ENCODE measurements around the gene C1QTNF9.

C1QTNF9 gene

DNA sequence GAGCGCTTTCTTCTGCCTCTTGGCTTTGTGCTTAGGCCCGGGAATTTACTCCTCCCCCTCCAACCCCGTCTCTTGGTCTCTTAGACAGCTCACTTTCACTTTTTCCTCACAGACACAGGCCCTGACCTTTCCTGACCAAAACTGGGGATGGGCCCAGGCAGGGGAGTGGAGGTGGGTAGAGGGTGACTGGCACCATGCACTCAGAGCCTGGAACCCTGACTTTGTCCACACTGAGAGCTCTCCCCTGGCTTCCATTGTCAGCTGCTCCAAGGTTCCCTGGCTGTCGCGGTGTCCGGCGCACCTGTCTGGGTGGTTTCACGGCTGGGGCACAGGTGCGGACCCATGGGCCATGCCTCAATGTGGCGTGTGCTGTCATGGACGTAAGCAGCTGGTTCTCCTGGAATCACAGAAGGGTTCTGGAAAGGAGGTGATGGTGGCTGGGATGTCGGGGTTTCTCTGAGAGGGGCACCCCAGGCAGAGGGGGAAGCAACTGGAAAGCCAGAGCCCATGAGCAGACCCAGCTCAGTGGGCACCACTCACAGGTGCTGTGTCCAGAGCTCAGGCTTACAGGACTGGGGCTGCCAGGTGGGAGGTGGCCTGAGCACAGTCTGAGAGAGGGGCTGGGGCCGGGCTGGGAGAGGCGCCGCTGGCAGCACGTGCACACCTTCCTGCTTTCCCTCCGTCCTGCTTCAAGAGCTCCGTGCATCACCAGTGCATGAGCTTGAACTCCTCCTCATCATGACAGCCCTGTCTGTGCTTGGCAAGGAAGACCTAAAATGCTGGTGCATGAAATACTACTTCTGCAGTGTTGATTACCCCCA is 28.0 kb upstream of the C1QTNF9 start:
- no peak overlapping the region for H3K4me3 ChIP-seq (ENCODE audit: low read depth, low read length)
- TF ChIP-seq CTCF (conservative IDR thresholded peaks at IDR 0.05; ENCODE audit: low read depth, low read length) = no peak
- no peak for DNase-seq (ENCODE audit: low read depth)

- H3K4me3 ChIP-seq (ENCODE audit: low read depth, low read length) = no peak overlapping the region
- no peak for DNase-seq (ENCODE audit: low read depth)
- TF ChIP-seq CTCF (conservative IDR thresholded peaks at IDR 0.05; ENCODE audit: low read depth, low read length) = no peak
Measured at GRCh38 chr13:24282256-24282655, 27.1 kb upstream of the C1QTNF9 start.

GRCh38 chr13:24284889-24285565 is 24.4 kb upstream of the C1QTNF9 start:
- no peak for TF ChIP-seq CTCF (conservative IDR thresholded peaks at IDR 0.05; ENCODE audit: low read depth, low read length)
- no peak for DNase-seq (ENCODE audit: low read depth)
- no peak overlapping the region for H3K4me3 ChIP-seq (ENCODE audit: low read depth, low read length)

DNA sequence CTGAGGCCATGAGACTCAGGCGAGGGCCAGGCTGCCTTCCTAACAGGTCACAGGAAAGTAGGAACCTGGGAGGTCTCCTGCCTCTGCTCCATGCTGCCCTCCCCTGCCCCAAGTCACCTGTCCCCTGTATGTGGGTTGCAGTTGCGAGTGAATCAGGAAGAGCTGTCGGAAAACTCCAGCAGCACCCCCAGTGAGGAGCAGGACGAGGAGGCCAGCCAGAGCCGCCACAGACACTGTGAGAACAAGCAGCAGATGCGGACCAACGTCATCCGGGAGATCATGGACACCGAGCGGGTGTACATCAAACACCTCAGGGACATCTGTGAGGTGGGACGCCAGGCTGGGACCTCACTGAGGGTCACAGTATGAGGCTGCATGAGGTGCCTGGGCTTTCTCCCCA is 22.8 kb upstream of the C1QTNF9 start:
- no peak overlapping the region for H3K4me3 ChIP-seq (ENCODE audit: low read depth, low read length)
- no peak for DNase-seq (ENCODE audit: low read depth)
- TF ChIP-seq CTCF (conservative IDR thresholded peaks at IDR 0.05; ENCODE audit: low read depth, low read length) = no peak

- no peak overlapping the region for H3K4me3 ChIP-seq (ENCODE audit: low read depth, low read length)
- no peak for TF ChIP-seq CTCF (conservative IDR thresholded peaks at IDR 0.05; ENCODE audit: low read depth, low read length)
- DNase-seq (ENCODE audit: low read depth) = no peak
Measured at GRCh38 chr13:24287748-24288287, 21.6 kb upstream of the C1QTNF9 start.

DNA sequence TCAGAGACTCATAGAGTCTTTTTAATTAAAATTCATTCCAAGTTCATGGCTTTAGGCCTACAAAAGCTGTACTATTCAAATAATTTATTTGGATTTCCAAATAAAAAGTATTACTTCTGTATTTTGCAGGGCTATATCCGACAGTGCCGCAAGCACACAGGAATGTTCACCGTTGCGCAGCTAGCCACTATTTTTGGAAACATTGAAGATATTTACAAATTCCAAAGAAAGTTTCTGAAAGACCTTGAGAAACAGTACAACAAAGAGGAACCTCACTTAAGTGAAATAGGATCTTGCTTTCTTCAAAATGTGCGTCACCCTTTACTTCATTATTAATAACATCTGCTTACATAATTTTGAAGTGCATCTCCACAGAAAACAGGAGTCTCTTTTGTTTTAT is 20.5 kb upstream of the C1QTNF9 start:
- no peak overlapping the region for H3K4me3 ChIP-seq (ENCODE audit: low read depth, low read length)
- peak; percentile 48 for DNase-seq (ENCODE audit: low read depth)
- no peak for TF ChIP-seq CTCF (conservative IDR thresholded peaks at IDR 0.05; ENCODE audit: low read depth, low read length)

Data from choroid plexus epithelial cell (primary cell).